IMR-90 (cell line): ENCODE measurements around the gene TMEM240. TPM values are rescaled to one million over a fixed set of nuclear protein-coding genes. Genes with fewer than 3 reads are reported as not detected.

Source experiments
- ATAC-seq: fragments of 200-7000 bp; cut with Tn5 transposase; 2 replicates; pipeline ENCODE4 v1.9.1; 2020; ENCODE audit warnings: low read depth, mild to moderate bottlenecking, moderate library complexity
- BruUV-seq: library from RNA; stranded (reverse); fragments of 400-500 nt; replicated peaks from 2 replicates; lab custom pipeline; 2021; lab: Mats Ljungman, UMichigan
- CTCF ChIA-PET: fragments of 300-600 bp; formaldehyde crosslinking; extraction: SDS; loops from one replicate; lab custom pipeline; 2021; ENCODE audit warnings: antibody characterized with exemption; lab: Yijun Ruan, JAX
- POLR2A ChIA-PET: fragments of 300-600 bp; sonication (Branson Sonifier 250); formaldehyde crosslinking; loops from one replicate; lab custom pipeline; 2022; ENCODE audit warnings: antibody characterized with exemption; ENCODE audit not compliant: unreplicated experiment; lab: Charles Lee
- DNase-seq: peaks from one replicate; pipeline ENCODE4 v3.0.0; 2013
- H2AFZ ChIP-seq: replicated peaks from 2 replicates; pipeline ENCODE3; 2013; ENCODE audit warnings: low read length, mild to moderate bottlenecking; ENCODE audit not compliant: poor library complexity
- H2AK5ac ChIP-seq: 2 replicates; pipeline ENCODE4 v1.6.1; 2013; ENCODE audit warnings: low read depth, low read length, inconsistent platforms
- H2AK9ac ChIP-seq: replicated peaks from 2 replicates; pipeline ENCODE3; 2013; ENCODE audit warnings: mild to moderate bottlenecking, low read depth, low read length, moderate library complexity; ENCODE audit not compliant: poor library complexity
- H2BK120ac ChIP-seq: 2 replicates; pipeline ENCODE4 v1.6.1; 2013; ENCODE audit warnings: low read depth, low read length, inconsistent platforms
- H2BK15ac ChIP-seq: 3 replicates; pipeline ENCODE4 v1.6.1; 2013; ENCODE audit warnings: low read depth, low read length, inconsistent platforms
- H2BK20ac ChIP-seq: 2 replicates; pipeline ENCODE4 v1.6.1; 2013; ENCODE audit warnings: low read depth, mild to moderate bottlenecking, inconsistent platforms, low read length, moderate library complexity
- H2BK5ac ChIP-seq: 2 replicates; pipeline ENCODE4 v1.6.1; 2013; ENCODE audit warnings: mild to moderate bottlenecking, low read depth, low read length, inconsistent platforms; ENCODE audit not compliant: poor library complexity, severe bottlenecking
- H3K14ac ChIP-seq: replicated peaks from 2 replicates; pipeline ENCODE4 v1.6.1; 2013; ENCODE audit warnings: low read depth, low read length, inconsistent platforms
- H3K18ac ChIP-seq: 2 replicates; pipeline ENCODE4 v1.6.1; 2013; ENCODE audit warnings: low read depth, low read length, control low read depth
- H3K23ac ChIP-seq: 2 replicates; pipeline ENCODE4 v1.6.1; 2013; ENCODE audit warnings: low read depth, low read length, inconsistent platforms
- H3K27ac ChIP-seq: 2 replicates; pipeline ENCODE4 v1.5.1; 2013; ENCODE audit warnings: mild to moderate bottlenecking, control low read depth, low read length; ENCODE audit not compliant: insufficient read depth
- H3K27me3 ChIP-seq: 2 replicates; pipeline ENCODE4 v1.6.1; 2013; ENCODE audit warnings: low read length; ENCODE audit not compliant: control insufficient read depth, insufficient read depth
- H3K36me3 ChIP-seq: 2 replicates; pipeline ENCODE4 v1.6.1; 2013; ENCODE audit warnings: low read length, mixed read lengths; ENCODE audit not compliant: control insufficient read depth, insufficient read depth
- H3K4ac ChIP-seq: 2 replicates; pipeline ENCODE4 v1.6.1; 2013; ENCODE audit warnings: low read depth, low read length, inconsistent platforms
- H3K4me1 ChIP-seq: 2 replicates; pipeline ENCODE4 v1.6.1; 2013; ENCODE audit warnings: low read length, mixed read lengths; ENCODE audit not compliant: control insufficient read depth, insufficient read depth
- H3K4me2 ChIP-seq: 2 replicates; pipeline ENCODE4 v1.6.1; 2013; ENCODE audit warnings: low read depth, mild to moderate bottlenecking, control low read depth, low read length, moderate library complexity
- H3K4me3 ChIP-seq: 2 replicates; pipeline ENCODE4 v1.5.1; 2013; ENCODE audit warnings: low read depth, mild to moderate bottlenecking, control low read depth, low read length, moderate library complexity; ENCODE audit not compliant: insufficient read depth
- H3K56ac ChIP-seq: 2 replicates; pipeline ENCODE4 v1.6.1; 2013; ENCODE audit warnings: low read length, inconsistent platforms; ENCODE audit not compliant: insufficient read depth; ENCODE audit errors: extremely low read depth
- H3K79me1 ChIP-seq, 2 experiments: 2 replicates each; pipeline ENCODE4 v1.6.1; 2013; ENCODE audit warnings: low read length in 2 of 2, inconsistent platforms in 1 of 2, low read depth in 1 of 2
- H3K9ac ChIP-seq: 2 replicates; pipeline ENCODE4 v1.6.1; 2013; ENCODE audit warnings: low read depth, low read length, control low read depth
- H3K9me1 ChIP-seq: 2 replicates; pipeline ENCODE4 v1.6.1; 2013; ENCODE audit warnings: low read length, inconsistent platforms; ENCODE audit not compliant: insufficient read depth
- H3K9me3 ChIP-seq: 2 replicates; pipeline ENCODE4 v1.6.1; 2013; ENCODE audit warnings: low read length; ENCODE audit not compliant: control insufficient read depth, insufficient read depth
- H4K20me1 ChIP-seq: 2 replicates; pipeline ENCODE4 v1.6.1; 2013; ENCODE audit warnings: low read length, inconsistent platforms; ENCODE audit not compliant: insufficient read depth
- H4K5ac ChIP-seq: 2 replicates; pipeline ENCODE4 v1.6.1; 2013; ENCODE audit warnings: mild to moderate bottlenecking, low read depth, low read length, control low read depth
- H4K8ac ChIP-seq, 2 experiments: 2 replicates each; pipeline ENCODE4 v1.6.1; 2013; ENCODE audit warnings: low read depth in 2 of 2, low read length in 2 of 2, control low read depth in 1 of 2, inconsistent platforms in 1 of 2
- H4K91ac ChIP-seq: 2 replicates; pipeline ENCODE4 v1.6.1; 2013; ENCODE audit warnings: low read depth, low read length, inconsistent platforms; ENCODE audit not compliant: insufficient read depth
- BHLHE40 ChIP-seq: fragments of 150-350 bp; IDR thresholded peaks from 2 replicates; pipeline ENCODE4 v1.6.1; 2016; ENCODE audit warnings: mild to moderate bottlenecking, low read depth, low read length
- CEBPB ChIP-seq: IDR thresholded peaks from 2 replicates; pipeline ENCODE4 v1.6.1; 2012; ENCODE audit warnings: low read depth, low read length, improper control_type of control experiment
- CHD1 ChIP-seq: IDR thresholded peaks from 2 replicates; pipeline ENCODE4 v1.6.1; 2012; ENCODE audit warnings: low read depth, low read length, improper control_type of control experiment
- FOS ChIP-seq: fragments of 150-350 bp; IDR thresholded peaks from 2 replicates; pipeline ENCODE4 v1.6.1; 2016; ENCODE audit warnings: low read depth, low read length
- MAFK ChIP-seq: IDR thresholded peaks from 2 replicates; pipeline ENCODE4 v1.6.1; 2012; ENCODE audit warnings: low read depth, low read length, improper control_type of control experiment
- MAZ ChIP-seq: IDR thresholded peaks from 2 replicates; pipeline ENCODE4 v1.6.1; 2012; ENCODE audit warnings: low read depth, mild to moderate bottlenecking, low read length, improper control_type of control experiment, moderate library complexity, borderline replicate concordance
- MXI1 ChIP-seq: IDR thresholded peaks from 2 replicates; pipeline ENCODE4 v1.6.1; 2012; ENCODE audit warnings: low read depth, mild to moderate bottlenecking, low read length, moderate library complexity, borderline replicate concordance
- NFE2L2 ChIP-seq: fragments of 150-350 bp; IDR thresholded peaks from 2 replicates; pipeline ENCODE4 v1.6.1; 2016; ENCODE audit warnings: low read depth, mild to moderate bottlenecking, low read length
- POLR2A ChIP-seq: IDR thresholded peaks from 2 replicates; pipeline ENCODE4 v1.6.1; 2012; ENCODE audit warnings: mild to moderate bottlenecking, low read depth, low read length
- RAD21 ChIP-seq: IDR thresholded peaks from 2 replicates; pipeline ENCODE4 v1.6.1; 2012; ENCODE audit warnings: low read length, improper control_type of control experiment
- RCOR1 ChIP-seq: IDR thresholded peaks from 2 replicates; pipeline ENCODE4 v1.6.1; 2012; ENCODE audit warnings: mild to moderate bottlenecking, low read length, improper control_type of control experiment; ENCODE audit not compliant: insufficient replicate concordance
- RFX5 ChIP-seq: IDR thresholded peaks from 2 replicates; pipeline ENCODE4 v1.8.0; 2012; ENCODE audit warnings: low read depth, mild to moderate bottlenecking, low read length, moderate library complexity
- SMC3 ChIP-seq: fragments of 150-350 bp; IDR thresholded peaks from 2 replicates; pipeline ENCODE4 v1.6.1; 2016; ENCODE audit warnings: low read depth, mild to moderate bottlenecking, antibody characterized with exemption, low read length, moderate library complexity
- WGBS, 2 experiments: methylation state at CpG; one replicate each; pipeline versions ENCODE4 v1.1.5 to v1.1.7; 2013; ENCODE audit warnings: missing lambda C conversion rate in 2 of 2; ENCODE audit not compliant: insufficient read length in 1 of 2; ENCODE audit errors: extremely low coverage in 2 of 2; 5-methylcytosine and 5-hydroxymethylcytosine counted together
- dilution Hi-C: fragments of 300-500 bp; cut with HindIII; formaldehyde crosslinking; loops from one replicate; pipeline ENCODE4 v1.14.3; 2018; ENCODE audit warnings: low sequenced_read_pairs; ENCODE audit not compliant: unreplicated experiment
- in situ Hi-C: fragments of 300-500 bp; cut with MboI; formaldehyde crosslinking; loops from 3 replicates; pipeline ENCODE4 v1.14.3; 2019; ENCODE audit warnings: low sequenced_read_pairs, inconsistent platforms, mixed read lengths
- intact Hi-C: fragments of 100-400 bp; cut with micrococcal nuclease; formaldehyde crosslinking; loops from 2 replicates; pipeline ENCODE4 v1.10.0; 2022
- polyA plus RNA-seq, 3 experiments: library from polyadenylated mRNA; depleted of rRNA; stranded (reverse); fragments of >200 nt; gene quantifications; 2 replicates each; pipeline ENCODE4 v1.2.3, GENCODE V29; 2012; ENCODE audit warnings: low replicate concordance in 1 of 3
- total RNA-seq: library from RNA; depleted of rRNA; stranded (reverse); fragments of >200 nt; gene quantifications from 2 replicates; pipeline ENCODE4 v1.2.3, GENCODE V29; 2012
- TF ChIP-seq, protein P1 (sequence below): conservative IDR thresholded peaks from 2 replicates; pipeline ENCODE4 v1.5.1; 2012; ENCODE audit warnings: mild to moderate bottlenecking, low read depth, low read length, improper control_type of control experiment
- TF ChIP-seq, protein P2 (sequence below): fragments of 150-350 bp; IDR thresholded peaks from 2 replicates; pipeline ENCODE4 v1.6.1; 2017; ENCODE audit warnings: mild to moderate bottlenecking, antibody characterized with exemption, low read length, low read depth
- TF ChIP-seq, protein P3 (sequence below): fragments of 150-350 bp; IDR thresholded peaks from 2 replicates; pipeline ENCODE4 v1.6.1; 2016; ENCODE audit warnings: low read depth, mild to moderate bottlenecking, low read length, moderate library complexity, borderline replicate concordance

Gene TMEM240
- total and polyA plus RNA-seq, 2 of the 4 experiments (the other 2 are of a cell fraction) = 1.6 to 7.6 TPM

DNA sequence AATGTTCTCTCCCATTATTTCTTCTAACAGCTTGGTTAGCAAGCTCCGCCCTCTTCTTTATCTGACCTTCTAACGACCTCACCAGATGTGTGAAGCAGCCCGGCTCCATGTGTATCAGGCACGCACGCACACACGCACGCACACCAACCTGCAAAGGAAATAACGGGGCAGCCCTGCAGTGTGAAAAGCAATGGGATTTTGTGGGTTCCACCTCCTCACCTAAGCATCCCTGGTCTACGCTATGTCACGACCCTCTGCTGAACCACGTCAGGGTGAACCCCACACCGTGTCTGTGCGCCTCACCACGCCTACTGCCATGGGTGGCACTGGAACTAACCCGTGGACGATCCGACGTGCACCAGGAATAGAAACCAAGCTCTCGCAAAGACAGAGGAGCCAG, 23.8 kb upstream of the TMEM240 start:
- ChIA-PET CTCF (no interaction called here), POLR2A (no interaction called here)
- peak overlapping the region; percentile 37 for H2AK9ac ChIP-seq
- H3K27me3 ChIP-seq = no peaks in the 10 kb centered on the region
- H3K4ac ChIP-seq = no peak overlapping the region
- intact Hi-C loops (no loop called here), dilution Hi-C loops (no loop called here), in situ Hi-C loops (no loop called here)
- ATAC-seq = no peak
- peak overlapping the region; percentile 60 for H2AFZ ChIP-seq
- no peak overlapping the region for H3K27ac ChIP-seq
- 91% methylated on average over 13 of the region's 19 CpGs; no CpG with 5 or more reads in 1 of the 2 experiments for WGBS, 2 experiments
- no peak overlapping the region for H3K18ac ChIP-seq
- no peak overlapping the region for H2BK120ac ChIP-seq
- no peak overlapping the region for H3K14ac ChIP-seq
- no peak overlapping the region for H2BK15ac ChIP-seq
- H3K9me3 ChIP-seq = no peaks in the 10 kb centered on the region
- no peak overlapping the region for H3K23ac ChIP-seq
- no peak overlapping the region for H2AK5ac ChIP-seq
- H3K9ac ChIP-seq = no peak overlapping the region
- BruUV-seq = no TSS peak
- peaks cover 2% of the 10 kb centered on the region; the same call in 1 of the 2 replicates for H3K4me1 ChIP-seq
- DNase-seq = no peak
- peaks cover 76% of the 10 kb centered on the region for H4K20me1 ChIP-seq
- H4K5ac ChIP-seq = no peak overlapping the region
- no peak overlapping the region for H3K4me2 ChIP-seq
- peaks cover 17 to 65% of the 10 kb centered on the region in 2 experiments for H3K79me1 ChIP-seq
- no peak overlapping the region for H3K56ac ChIP-seq
- no peak overlapping the region for H2BK5ac ChIP-seq
- no peak overlapping the region for H3K4me3 ChIP-seq
- peaks cover 53% of the 10 kb centered on the region for H3K36me3 ChIP-seq
- no peak for TF ChIP-seq BHLHE40
- no peak for TF ChIP-seq FOS
- TF ChIP-seq, protein P1, sequence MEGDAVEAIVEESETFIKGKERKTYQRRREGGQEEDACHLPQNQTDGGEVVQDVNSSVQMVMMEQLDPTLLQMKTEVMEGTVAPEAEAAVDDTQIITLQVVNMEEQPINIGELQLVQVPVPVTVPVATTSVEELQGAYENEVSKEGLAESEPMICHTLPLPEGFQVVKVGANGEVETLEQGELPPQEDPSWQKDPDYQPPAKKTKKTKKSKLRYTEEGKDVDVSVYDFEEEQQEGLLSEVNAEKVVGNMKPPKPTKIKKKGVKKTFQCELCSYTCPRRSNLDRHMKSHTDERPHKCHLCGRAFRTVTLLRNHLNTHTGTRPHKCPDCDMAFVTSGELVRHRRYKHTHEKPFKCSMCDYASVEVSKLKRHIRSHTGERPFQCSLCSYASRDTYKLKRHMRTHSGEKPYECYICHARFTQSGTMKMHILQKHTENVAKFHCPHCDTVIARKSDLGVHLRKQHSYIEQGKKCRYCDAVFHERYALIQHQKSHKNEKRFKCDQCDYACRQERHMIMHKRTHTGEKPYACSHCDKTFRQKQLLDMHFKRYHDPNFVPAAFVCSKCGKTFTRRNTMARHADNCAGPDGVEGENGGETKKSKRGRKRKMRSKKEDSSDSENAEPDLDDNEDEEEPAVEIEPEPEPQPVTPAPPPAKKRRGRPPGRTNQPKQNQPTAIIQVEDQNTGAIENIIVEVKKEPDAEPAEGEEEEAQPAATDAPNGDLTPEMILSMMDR = no peak
- no peak for TF ChIP-seq RFX5
- no peak for TF ChIP-seq MAZ
- no peak for TF ChIP-seq RAD21
- no peak for TF ChIP-seq MAFK
- TF ChIP-seq, protein P2, sequence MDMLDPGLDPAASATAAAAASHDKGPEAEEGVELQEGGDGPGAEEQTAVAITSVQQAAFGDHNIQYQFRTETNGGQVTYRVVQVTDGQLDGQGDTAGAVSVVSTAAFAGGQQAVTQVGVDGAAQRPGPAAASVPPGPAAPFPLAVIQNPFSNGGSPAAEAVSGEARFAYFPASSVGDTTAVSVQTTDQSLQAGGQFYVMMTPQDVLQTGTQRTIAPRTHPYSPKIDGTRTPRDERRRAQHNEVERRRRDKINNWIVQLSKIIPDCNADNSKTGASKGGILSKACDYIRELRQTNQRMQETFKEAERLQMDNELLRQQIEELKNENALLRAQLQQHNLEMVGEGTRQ = no peak
- TF ChIP-seq, protein P3, sequence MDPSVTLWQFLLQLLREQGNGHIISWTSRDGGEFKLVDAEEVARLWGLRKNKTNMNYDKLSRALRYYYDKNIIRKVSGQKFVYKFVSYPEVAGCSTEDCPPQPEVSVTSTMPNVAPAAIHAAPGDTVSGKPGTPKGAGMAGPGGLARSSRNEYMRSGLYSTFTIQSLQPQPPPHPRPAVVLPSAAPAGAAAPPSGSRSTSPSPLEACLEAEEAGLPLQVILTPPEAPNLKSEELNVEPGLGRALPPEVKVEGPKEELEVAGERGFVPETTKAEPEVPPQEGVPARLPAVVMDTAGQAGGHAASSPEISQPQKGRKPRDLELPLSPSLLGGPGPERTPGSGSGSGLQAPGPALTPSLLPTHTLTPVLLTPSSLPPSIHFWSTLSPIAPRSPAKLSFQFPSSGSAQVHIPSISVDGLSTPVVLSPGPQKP = no peak
- TF ChIP-seq CEBPB = no peak
- no peak for TF ChIP-seq RCOR1
- no peak for TF ChIP-seq POLR2A
- no peak for TF ChIP-seq NFE2L2
- TF ChIP-seq MXI1 = no peak
- no peak for TF ChIP-seq CHD1
- no peak for TF ChIP-seq SMC3
- no peak overlapping the region for H4K91ac ChIP-seq
- no peak overlapping the region for H2BK20ac ChIP-seq
- peaks cover 19% of the 10 kb centered on the region; the same call in 1 of the 2 replicates for H3K9me1 ChIP-seq
- no peak overlapping the region for H4K8ac ChIP-seq
